DOHH2 (cell line): ENCODE results near the gene CLASP1.

Source experiments
- H3F3A ChIP-seq: fragments of 200-600 bp; sonication (generic), shearing (Covaris generic); 2 replicates; pipeline ENCODE4 v1.6.0; 2016; ENCODE audit warnings: antibody characterized with exemption, mild to moderate bottlenecking; ENCODE audit not compliant: control insufficient read depth, insufficient read depth
- H3K27ac ChIP-seq: fragments of 200-600 bp; sonication (generic); 2 replicates; pipeline ENCODE4 v1.5.1; 2014; ENCODE audit warnings: low read depth, mild to moderate bottlenecking, low read length, moderate library complexity
- H3K27me3 ChIP-seq: fragments of 200-600 bp; sonication (generic); 2 replicates; pipeline ENCODE4 v1.6.1; 2014; ENCODE audit warnings: mild to moderate bottlenecking, low read length, mixed read lengths; ENCODE audit not compliant: control insufficient read depth
- H3K36me3 ChIP-seq: fragments of 200-600 bp; sonication (generic); 2 replicates; pipeline ENCODE4 v1.6.1; 2014; ENCODE audit warnings: mild to moderate bottlenecking, low read length, moderate library complexity, mixed read lengths; ENCODE audit not compliant: control insufficient read depth
- H3K4me1 ChIP-seq: fragments of 200-600 bp; sonication (generic); 2 replicates; pipeline ENCODE4 v1.6.1; 2014; ENCODE audit warnings: mild to moderate bottlenecking, low read length, mixed read lengths; ENCODE audit not compliant: control insufficient read depth
- H3K4me2 ChIP-seq: fragments of 200-600 bp; sonication (generic); 2 replicates; pipeline ENCODE4 v1.6.0; 2014; ENCODE audit warnings: mild to moderate bottlenecking, low read length, moderate library complexity
- H3K4me3 ChIP-seq: fragments of 200-600 bp; sonication (generic); 2 replicates; pipeline ENCODE4 v1.5.1; 2014; ENCODE audit warnings: mild to moderate bottlenecking, low read length, mixed read lengths
- H3K79me2 ChIP-seq: fragments of 200-600 bp; sonication (generic); 2 replicates; pipeline ENCODE4 v1.6.1; 2014; ENCODE audit warnings: mild to moderate bottlenecking, low read length, mixed read lengths; ENCODE audit not compliant: control insufficient read depth
- H3K9me2 ChIP-seq: fragments of 200-600 bp; sonication (generic); replicated peaks from 2 replicates; pipeline ENCODE4 v1.6.1; 2014; ENCODE audit warnings: mild to moderate bottlenecking, low read length, mixed read lengths; ENCODE audit not compliant: control insufficient read depth
- H3K9me3 ChIP-seq: fragments of 200-600 bp; sonication (generic); 2 replicates; pipeline ENCODE4 v1.6.1; 2014; ENCODE audit warnings: antibody characterized with exemption, low read length, mixed read lengths; ENCODE audit not compliant: control insufficient read depth, insufficient read depth
- H4K20me1 ChIP-seq: fragments of 200-600 bp; sonication (generic); 2 replicates; pipeline ENCODE4 v1.6.0; 2014; ENCODE audit warnings: low read depth, mild to moderate bottlenecking, antibody characterized with exemption, low read length, moderate library complexity; ENCODE audit not compliant: control insufficient read depth, insufficient read depth
- CTCF ChIP-seq: fragments of 200-600 bp; sonication (generic); IDR thresholded peaks from one replicate; pipeline ENCODE4 v1.5.1; 2014; ENCODE audit warnings: antibody characterized with exemption, mild to moderate bottlenecking, low read depth, low read length; ENCODE audit not compliant: poor library complexity, severe bottlenecking
- EZH2phosphoT487 ChIP-seq: fragments of 200-600 bp; sonication (generic); IDR thresholded peaks from 2 replicates; pipeline ENCODE4 v1.6.1; 2017; ENCODE audit warnings: borderline replicate concordance, mild to moderate bottlenecking, antibody characterized with exemption, low read length, moderate library complexity, mixed read lengths

CLASP1 gene

GRCh38 chr2:121519732-121520640 lies 129.3 kb downstream of the CLASP1 start:
- no peak overlapping the region for H3K4me2 ChIP-seq
- TF ChIP-seq CTCF, result no peak
- no peak for TF ChIP-seq EZH2phosphoT487
- peaks cover 43% of the 10 kb centered on the region for H3K36me3 ChIP-seq

DNA sequence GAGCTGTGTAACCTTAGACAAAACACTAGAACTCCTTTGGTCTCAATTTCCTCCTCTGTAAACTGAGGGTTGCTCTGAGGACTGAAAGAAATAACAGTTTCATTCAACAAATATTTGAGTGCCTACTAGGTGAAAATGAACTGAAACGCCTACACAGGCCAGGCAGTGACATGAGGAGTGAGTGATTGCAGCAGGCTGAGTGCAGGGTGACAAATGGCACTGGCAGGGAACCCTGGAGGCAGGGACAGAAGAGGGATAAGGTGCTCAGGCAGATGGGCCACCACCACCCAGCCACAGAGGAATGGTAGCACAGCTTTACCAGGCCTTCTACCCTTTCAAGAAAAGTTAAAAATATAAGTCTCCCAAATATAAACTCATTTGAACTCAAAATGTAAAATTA lies 130.1 kb downstream of the CLASP1 start:
- Histone ChIP-seq H3K36me3 (peaks cover 49% of the 10 kb centered on the region), H3K4me2 (no peak overlapping the region)

More at GRCh38 chr2:121519732-121520640, 129.3 kb downstream of the CLASP1 start:
- Histone ChIP-seq H3K9me3 (no peaks in the 10 kb centered on the region), H3K79me2 (no peaks in the 10 kb centered on the region), H3F3A (no peaks in the 10 kb centered on the region), H3K4me1 (no peaks in the 10 kb centered on the region), H3K27me3 (no peaks in the 10 kb centered on the region), H3K4me3 (no peak overlapping the region), H3K27ac (no peak overlapping the region), H3K9me2 (no peaks in the 10 kb centered on the region), H4K20me1 (no peaks in the 10 kb centered on the region)

DNA sequence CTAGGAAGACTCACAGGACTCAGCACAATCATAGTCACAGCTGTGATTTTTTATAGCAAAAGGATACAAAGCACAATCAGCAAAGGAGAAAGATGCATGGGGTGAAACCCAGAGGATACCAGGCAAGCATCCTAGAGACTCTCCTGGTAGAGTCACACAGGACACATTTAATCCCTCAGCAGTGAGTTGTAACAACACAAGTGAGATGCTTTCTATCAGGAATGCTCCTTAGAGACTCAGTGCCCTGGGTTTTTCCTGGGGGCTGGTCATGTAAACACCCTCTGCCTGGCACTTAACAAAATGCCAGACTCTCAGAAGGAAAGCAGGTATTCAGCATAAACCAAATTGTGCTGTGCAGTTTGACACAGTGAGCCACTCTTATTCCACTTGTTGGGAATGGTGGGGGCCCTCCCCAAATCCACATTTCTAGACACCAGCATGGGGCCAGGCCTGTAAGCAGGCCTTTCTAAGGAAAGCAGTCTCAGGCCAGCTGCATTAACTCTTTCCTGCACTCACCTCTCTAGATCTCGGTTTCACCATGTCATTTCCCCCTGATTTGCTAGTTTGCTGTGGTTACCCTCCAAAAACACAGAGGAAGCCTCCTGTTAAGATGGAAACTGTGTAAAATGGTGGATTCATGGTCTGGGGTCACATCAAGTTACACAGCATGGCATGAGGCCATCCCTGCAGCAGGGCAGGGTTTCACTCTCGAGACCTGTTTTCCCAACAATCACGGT lies 135.5 kb downstream of the CLASP1 start:
- H3K27ac ChIP-seq, result no peak overlapping the region
- H3K27me3 ChIP-seq, result no peaks in the 10 kb centered on the region
- no peaks in the 10 kb centered on the region for H3F3A ChIP-seq
- peaks cover 3% of the 10 kb centered on the region; the same call in 1 of the 2 replicates for H3K79me2 ChIP-seq
- H3K9me2 ChIP-seq, result no peaks in the 10 kb centered on the region
- no peak overlapping the region for H3K4me2 ChIP-seq
- no peaks in the 10 kb centered on the region for H3K9me3 ChIP-seq
- H3K36me3 ChIP-seq, result peaks cover 33% of the 10 kb centered on the region
- H4K20me1 ChIP-seq, result no peaks in the 10 kb centered on the region
- H3K4me1 ChIP-seq, result no peaks in the 10 kb centered on the region
- no peak overlapping the region for H3K4me3 ChIP-seq
- TF ChIP-seq EZH2phosphoT487 (no peak), CTCF (no peak)

More for the DNA sequence above, 130.1 kb downstream of the CLASP1 start:
- Histone ChIP-seq H4K20me1 (no peaks in the 10 kb centered on the region), H3K4me3 (no peak overlapping the region), H3F3A (no peaks in the 10 kb centered on the region), H3K9me2 (no peaks in the 10 kb centered on the region), H3K79me2 (no peaks in the 10 kb centered on the region), H3K9me3 (no peaks in the 10 kb centered on the region), H3K4me1 (no peaks in the 10 kb centered on the region), H3K27me3 (no peaks in the 10 kb centered on the region), H3K27ac (no peak overlapping the region)
- TF ChIP-seq EZH2phosphoT487 (no peak), CTCF (no peak)
